Measurements from ENCODE around the gene FBXW7. TPM values are rescaled to one million over a fixed set of nuclear protein-coding genes. Genes with fewer than 3 reads are reported as not detected.

Gene FBXW7
- total RNA-seq, 1 experiment from 2014 or later, result 28.9 TPM

DNA sequence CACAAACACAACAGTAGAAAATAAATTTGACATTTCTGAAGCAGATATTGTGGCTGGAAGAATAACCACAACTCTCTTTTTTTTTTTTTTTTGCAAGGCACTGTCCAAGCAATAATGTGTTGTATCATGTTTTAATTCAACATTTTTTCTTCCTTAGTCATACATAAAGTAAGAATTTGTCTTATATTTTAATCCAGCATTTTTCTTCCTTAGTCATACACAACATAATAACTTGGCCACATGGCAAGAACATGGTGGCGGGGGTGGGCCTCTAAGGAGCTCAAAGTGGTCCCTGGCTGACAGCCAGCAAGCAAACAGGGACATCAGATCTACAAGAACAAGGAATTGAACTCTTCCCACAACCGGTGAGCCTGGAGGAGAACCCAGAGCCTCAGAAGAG lies 20.2 kb downstream of the FBXW7 start:
- Histone ChIP-seq H3K36me3 (no peaks in the 10 kb centered on the region), H3K27me3 (replicated peaks) (no peaks in the 10 kb centered on the region), H3K9me3 (replicated peaks) (no peaks in the 10 kb centered on the region), H3K4me3 (no peak overlapping the region), H3K4me1 (replicated peaks) (peaks cover 19% of the 10 kb centered on the region), H3K27ac (peak overlapping the region; percentile 39)
- DNase-seq (ENCODE audit: low read depth in 1 of 2, low spot score in 2 of 2), result peak; percentile 77 to 86

DNA sequence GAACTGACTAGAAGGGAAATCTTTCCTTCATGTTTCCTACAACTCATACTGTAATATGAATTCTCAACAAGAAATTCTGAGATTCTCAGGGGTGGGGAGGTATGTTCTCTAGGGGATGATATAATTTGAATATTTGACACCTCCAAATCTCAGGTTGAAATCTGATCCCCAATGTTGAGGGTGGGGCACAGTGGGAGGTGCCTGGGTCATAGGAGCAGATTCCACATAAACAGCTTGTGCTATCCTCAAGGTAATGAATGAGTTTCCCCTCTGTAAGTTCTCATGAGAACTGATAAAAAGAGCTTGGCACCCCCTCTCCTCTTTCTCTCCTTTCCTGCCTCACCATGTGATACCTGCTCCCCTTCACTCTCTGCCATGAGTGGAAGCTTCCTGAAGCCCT lies 21.5 kb downstream of the FBXW7 start:
- H3K36me3 ChIP-seq, result no peaks in the 10 kb centered on the region
- H3K4me3 ChIP-seq, result no peak overlapping the region
- no peaks in the 10 kb centered on the region for H3K9me3 ChIP-seq (replicated peaks)
- no peak for DNase-seq (ENCODE audit: low read depth in 1 of 2, low spot score in 2 of 2)
- peaks cover 19% of the 10 kb centered on the region for H3K4me1 ChIP-seq (replicated peaks)
- H3K27ac ChIP-seq, result no peak overlapping the region; the same call in 1 of the 2 replicates
- H3K27me3 ChIP-seq (replicated peaks), result no peaks in the 10 kb centered on the region

- Histone ChIP-seq H3K9me3 (replicated peaks) (no peaks in the 10 kb centered on the region), H3K36me3 (no peaks in the 10 kb centered on the region), H3K4me3 (no peak overlapping the region), H3K4me1 (replicated peaks) (peaks cover 19% of the 10 kb centered on the region), H3K27ac (no peak overlapping the region), H3K27me3 (replicated peaks) (no peaks in the 10 kb centered on the region)
- no peak for DNase-seq (ENCODE audit: low read depth in 1 of 2, low spot score in 2 of 2)
Measured at GRCh38 chr4:152513078-152513477, 22.8 kb downstream of the FBXW7 start.

GRCh38 chr4:152512483-152512882 lies 23.4 kb downstream of the FBXW7 start:
- no peak overlapping the region for H3K27ac ChIP-seq
- no peaks in the 10 kb centered on the region for H3K36me3 ChIP-seq
- no peaks in the 10 kb centered on the region for H3K27me3 ChIP-seq (replicated peaks)
- DNase-seq (ENCODE audit: low read depth in 1 of 2, low spot score in 2 of 2), result no peak
- no peak overlapping the region for H3K4me3 ChIP-seq
- H3K9me3 ChIP-seq (replicated peaks), result no peaks in the 10 kb centered on the region
- H3K4me1 ChIP-seq (replicated peaks), result peaks cover 19% of the 10 kb centered on the region

DNA sequence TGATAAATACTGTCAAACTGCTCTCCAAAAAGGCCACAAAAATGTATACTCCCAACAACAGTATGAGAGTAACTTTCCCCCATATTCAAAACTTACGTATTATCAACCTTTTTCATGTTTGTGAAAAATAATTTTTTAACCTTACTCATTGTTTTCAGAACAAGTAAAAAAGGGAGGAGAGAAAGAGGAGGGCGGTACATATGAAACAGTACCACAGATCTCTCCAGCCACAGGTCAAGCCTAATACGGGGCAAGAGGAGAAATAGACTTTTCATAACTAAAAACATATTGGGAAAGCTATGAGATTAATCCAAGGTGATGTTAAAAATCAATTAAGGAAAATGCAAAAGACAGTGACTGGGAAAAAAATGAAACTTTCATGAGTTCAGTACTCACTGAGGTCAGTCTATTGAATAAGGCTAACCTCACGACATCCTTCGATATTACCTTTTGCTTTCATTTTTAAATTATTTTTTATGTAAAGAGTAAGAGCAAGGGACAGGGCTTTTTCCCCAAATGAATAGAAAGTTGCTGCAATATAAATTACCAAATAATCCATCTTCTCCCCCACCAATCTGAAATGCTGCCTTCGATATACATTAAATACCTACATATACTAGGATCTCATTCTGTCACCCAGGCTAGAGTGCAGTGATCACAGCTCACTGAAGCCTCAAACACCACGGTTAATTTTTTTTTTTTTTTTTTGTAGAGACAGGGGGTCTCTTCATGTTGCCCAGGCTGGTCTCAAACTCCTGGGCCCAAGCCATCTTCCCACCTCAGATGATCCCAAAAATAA lies 25.3 kb downstream of the FBXW7 start:
- Histone ChIP-seq H3K27me3 (replicated peaks) (no peaks in the 10 kb centered on the region), H3K27ac (no peak overlapping the region), H3K9me3 (replicated peaks) (no peaks in the 10 kb centered on the region), H3K36me3 (no peaks in the 10 kb centered on the region), H3K4me3 (no peak overlapping the region), H3K4me1 (replicated peaks) (peaks cover 11% of the 10 kb centered on the region)
- no peak for DNase-seq (ENCODE audit: low read depth in 1 of 2, low spot score in 2 of 2)

- Histone ChIP-seq H3K36me3 (no peaks in the 10 kb centered on the region), H3K9me3 (replicated peaks) (no peaks in the 10 kb centered on the region), H3K4me1 (replicated peaks) (peaks cover 3% of the 10 kb centered on the region), H3K27ac (no peak overlapping the region), H3K4me3 (no peak overlapping the region), H3K27me3 (replicated peaks) (no peaks in the 10 kb centered on the region)
- DNase-seq (ENCODE audit: low read depth in 1 of 2, low spot score in 2 of 2), result no peak
Measured at GRCh38 chr4:152509595-152510225, 26.2 kb downstream of the FBXW7 start.

DNA sequence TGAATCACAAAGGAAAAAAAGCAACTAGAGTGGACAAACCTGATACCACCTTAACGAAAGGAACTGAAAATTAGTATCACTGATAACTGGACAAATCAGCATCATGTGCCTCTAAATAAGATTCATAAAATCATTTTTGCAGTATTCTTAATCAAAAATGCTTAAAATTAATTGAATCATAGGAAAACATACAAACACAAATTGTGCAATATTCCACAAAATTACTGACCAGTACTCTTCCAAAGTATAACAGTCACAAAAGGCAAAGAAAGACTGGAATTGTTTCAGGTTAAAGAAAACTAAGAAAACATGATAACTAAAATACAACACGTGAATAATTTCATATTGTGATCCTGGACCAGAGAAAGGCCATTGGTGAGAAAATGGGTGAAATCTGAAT lies 27.1 kb downstream of the FBXW7 start:
- DNase-seq (ENCODE audit: low read depth in 1 of 2, low spot score in 2 of 2), result no peak
- Histone ChIP-seq H3K9me3 (replicated peaks) (no peaks in the 10 kb centered on the region), H3K27ac (no peak overlapping the region), H3K4me3 (no peak overlapping the region), H3K27me3 (replicated peaks) (no peaks in the 10 kb centered on the region), H3K36me3 (no peaks in the 10 kb centered on the region), H3K4me1 (replicated peaks) (no peaks in the 10 kb centered on the region)

GRCh38 chr4:152508386-152508785 lies 27.5 kb downstream of the FBXW7 start:
- H3K4me3 ChIP-seq, result no peak overlapping the region
- no peak for DNase-seq (ENCODE audit: low read depth in 1 of 2, low spot score in 2 of 2)
- H3K27ac ChIP-seq, result no peak overlapping the region
- no peaks in the 10 kb centered on the region for H3K9me3 ChIP-seq (replicated peaks)
- H3K36me3 ChIP-seq, result no peaks in the 10 kb centered on the region
- H3K4me1 ChIP-seq (replicated peaks), result no peaks in the 10 kb centered on the region
- H3K27me3 ChIP-seq (replicated peaks), result no peaks in the 10 kb centered on the region

DNA sequence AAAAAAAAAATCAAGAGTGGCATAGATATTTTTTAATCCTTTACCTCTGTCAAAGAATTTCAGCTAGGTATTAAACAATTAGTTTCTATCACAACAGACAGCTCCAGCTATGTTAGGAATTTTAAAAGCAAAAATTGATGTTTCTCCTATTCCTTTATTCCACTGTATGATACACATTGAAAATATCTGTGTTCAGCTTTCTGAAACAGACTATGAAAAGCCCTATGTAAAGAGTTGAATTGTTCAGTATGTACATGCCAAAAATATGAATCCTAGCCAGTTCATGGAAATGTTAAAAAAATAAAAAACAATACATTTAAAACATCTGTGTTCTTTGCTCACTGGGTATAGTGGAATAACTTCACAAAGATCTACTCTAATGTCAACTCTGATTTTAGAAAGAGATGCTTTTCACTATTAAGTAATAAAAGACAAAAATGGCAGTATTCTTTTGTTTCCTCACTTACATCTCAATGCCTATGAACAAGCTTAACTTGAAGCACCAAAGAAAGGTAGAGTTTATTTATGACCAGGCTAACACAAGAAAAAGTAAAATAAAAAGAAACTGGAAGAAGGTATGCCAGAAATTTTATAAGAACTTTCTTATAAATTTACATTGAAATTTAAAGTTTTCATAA lies 32.1 kb downstream of the FBXW7 start:
- no peak for DNase-seq (ENCODE audit: low read depth in 1 of 2, low spot score in 2 of 2)
- Histone ChIP-seq H3K27me3 (replicated peaks) (no peaks in the 10 kb centered on the region), H3K4me3 (no peak overlapping the region), H3K9me3 (replicated peaks) (no peaks in the 10 kb centered on the region), H3K4me1 (replicated peaks) (no peaks in the 10 kb centered on the region), H3K36me3 (no peaks in the 10 kb centered on the region), H3K27ac (no peak overlapping the region)

GRCh38 chr4:152501846-152502536 lies 33.9 kb downstream of the FBXW7 start:
- H3K9me3 ChIP-seq (replicated peaks), result no peaks in the 10 kb centered on the region
- no peaks in the 10 kb centered on the region for H3K4me1 ChIP-seq (replicated peaks)
- H3K4me3 ChIP-seq, result no peak overlapping the region
- H3K27ac ChIP-seq, result no peak overlapping the region
- H3K27me3 ChIP-seq (replicated peaks), result no peaks in the 10 kb centered on the region
- DNase-seq (ENCODE audit: low read depth in 1 of 2, low spot score in 2 of 2), result no peak
- no peaks in the 10 kb centered on the region for H3K36me3 ChIP-seq

- no peaks in the 10 kb centered on the region for H3K4me1 ChIP-seq (replicated peaks)
- no peaks in the 10 kb centered on the region for H3K36me3 ChIP-seq
- no peaks in the 10 kb centered on the region for H3K27me3 ChIP-seq (replicated peaks)
- peak; percentile 46 to 65 for DNase-seq (ENCODE audit: low read depth in 1 of 2, low spot score in 2 of 2)
- H3K4me3 ChIP-seq, result no peak overlapping the region
- H3K9me3 ChIP-seq (replicated peaks), result no peaks in the 10 kb centered on the region
- no peak overlapping the region for H3K27ac ChIP-seq
Measured at GRCh38 chr4:152500800-152501434, 35.0 kb downstream of the FBXW7 start.

DNA sequence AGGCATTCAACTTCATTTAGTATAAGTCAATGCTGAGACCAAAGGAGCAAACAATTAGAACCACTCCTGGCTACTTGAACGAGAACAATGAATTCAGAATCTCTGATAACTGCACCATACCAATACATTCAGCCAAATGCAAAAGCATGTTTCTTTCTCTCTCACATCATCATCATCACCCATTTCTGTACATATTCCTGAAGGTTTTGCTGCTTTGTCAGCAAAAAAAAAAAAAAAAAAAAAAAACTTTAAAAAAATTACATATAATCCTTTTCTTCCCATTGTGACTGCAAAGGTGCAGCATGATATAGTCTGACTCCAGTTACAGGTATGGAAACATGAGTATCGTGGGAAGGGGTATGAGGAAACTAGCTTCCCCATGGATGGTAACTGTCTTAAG lies 35.6 kb downstream of the FBXW7 start:
- no peaks in the 10 kb centered on the region for H3K27me3 ChIP-seq (replicated peaks)
- H3K36me3 ChIP-seq, result no peaks in the 10 kb centered on the region
- DNase-seq (ENCODE audit: low read depth in 1 of 2, low spot score in 2 of 2), result no peak
- no peak overlapping the region for H3K4me3 ChIP-seq
- no peaks in the 10 kb centered on the region for H3K4me1 ChIP-seq (replicated peaks)
- H3K27ac ChIP-seq, result no peak overlapping the region
- H3K9me3 ChIP-seq (replicated peaks), result no peaks in the 10 kb centered on the region

- DNase-seq (ENCODE audit: low read depth in 1 of 2, low spot score in 2 of 2), result no peak
- Histone ChIP-seq H3K9me3 (replicated peaks) (no peaks in the 10 kb centered on the region), H3K4me1 (replicated peaks) (no peaks in the 10 kb centered on the region), H3K27me3 (replicated peaks) (no peaks in the 10 kb centered on the region), H3K27ac (no peak overlapping the region), H3K36me3 (no peaks in the 10 kb centered on the region), H3K4me3 (no peak overlapping the region)
Measured at GRCh38 chr4:152499344-152499743, 36.5 kb downstream of the FBXW7 start.
